ENCODE measurements around the gene CPT1B.

DNA sequence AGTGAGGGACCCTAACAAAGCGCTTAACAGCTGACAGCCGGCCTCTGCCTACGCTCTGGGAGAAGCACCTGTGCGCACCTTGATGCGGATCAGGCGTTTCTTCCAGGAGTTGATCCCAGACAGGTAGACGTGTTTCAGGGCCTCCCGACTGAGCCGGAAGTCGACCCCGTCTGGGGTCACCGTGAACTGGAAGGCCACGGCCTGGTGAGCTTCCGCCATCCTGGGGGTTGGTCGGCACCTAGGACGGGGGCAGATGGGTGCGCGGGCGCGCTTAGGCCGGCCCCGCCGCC is 585 bp downstream of the CPT1B start:
- TF ChIP-seq POLR2A (IDR thresholded peaks at IDR 0.05; ENCODE audit: low read length): no peak
- TF ChIP-seq GATA1 (IDR thresholded peaks at IDR 0.05; ENCODE audit: low read depth, low read length): no peak
